Measurements from ENCODE around the gene TAF1B. TPM values are rescaled to one million over a fixed set of nuclear protein-coding genes. Genes with fewer than 3 reads are reported as not detected.

The TAF1B gene
- total RNA-seq, 1 experiment from 2014 or later: 29.9 TPM

- Histone ChIP-seq H4K20me1 (ENCODE audit: control insufficient read depth, insufficient read depth, insufficient read length) (no peaks in the 10 kb centered on the region), H2AK5ac (ENCODE audit: insufficient read length, low read length) (no peak overlapping the region), H3K9ac (ENCODE audit: extremely low read depth, insufficient read length, low read length) (no peak overlapping the region), H3K56ac (ENCODE audit: insufficient read length, low read depth, low read length) (no peak overlapping the region), H4K91ac (ENCODE audit: insufficient read length, low read depth, low read length) (no peak overlapping the region), H4K5ac (ENCODE audit: insufficient read length, low read depth, low read length) (no peak overlapping the region), H3K14ac (ENCODE audit: insufficient read depth, low read length) (no peak overlapping the region), H3K9me3 (ENCODE audit: control insufficient read depth, low read depth, low read length) (no peaks in the 10 kb centered on the region), H3K79me1 (ENCODE audit: insufficient read depth, low read depth, low read length, poor library complexity, severe bottlenecking) (no peaks in the 10 kb centered on the region), H3K23me2 (ENCODE audit: insufficient read length, low read depth, low read length, poor library complexity, severe bottlenecking) (no peaks in the 10 kb centered on the region), H3K23ac (ENCODE audit: insufficient read length, low read depth, low read length) (no peak overlapping the region), H3K4me2 (ENCODE audit: insufficient read depth, insufficient read length, low read length) (no peak overlapping the region), H3K4ac (ENCODE audit: low read depth, low read length) (no peak overlapping the region), H2AFZ (ENCODE audit: low read length) (no peak overlapping the region), H2BK120ac (ENCODE audit: low read depth, low read length, poor library complexity, severe bottlenecking) (no peak overlapping the region), H3T11ph (ENCODE audit: low read length) (no peak overlapping the region), H2BK15ac (ENCODE audit: low read depth, low read length) (no peak overlapping the region), H2BK20ac (ENCODE audit: low read depth, low read length, poor library complexity, severe bottlenecking) (no peak overlapping the region), H2BK12ac (ENCODE audit: insufficient read length, low read depth, low read length) (no peak overlapping the region), H3K18ac (ENCODE audit: insufficient read length, low read depth, low read length) (no peak overlapping the region), H3K4me1 (ENCODE audit: insufficient read depth, low read length) (no peaks in the 10 kb centered on the region), H3K27me3 (ENCODE audit: insufficient read depth, low read length) (no peaks in the 10 kb centered on the region), H2BK5ac (ENCODE audit: insufficient read length, low read length) (no peak overlapping the region), H3K27ac (ENCODE audit: insufficient read length, low read depth, low read length) (no peak overlapping the region), H4K8ac (replicated peaks; ENCODE audit: insufficient read length, low read depth, low read length) (no peak overlapping the region), H3K79me2 (ENCODE audit: insufficient read depth, low read length) (no peaks in the 10 kb centered on the region)
- H3K9me3 Mint-ChIP-seq: no peaks in the 10 kb centered on the region
- no peak for TF ChIP-seq CTCF (conservative IDR thresholded peaks at IDR 0.05)
- no peaks in the 10 kb centered on the region for H3K4me1 Mint-ChIP-seq
- no peak overlapping the region for H3K27ac Mint-ChIP-seq
- H3K4me3 Mint-ChIP-seq: no peak overlapping the region
- no CpG with 5 or more reads among the region's 7 CpGs for WGBS (ENCODE audit: extremely low coverage, insufficient read length, low lambda C conversion rate)
- no peak for DNase-seq
- H3K27me3 Mint-ChIP-seq (ENCODE audit: low read depth): no peaks in the 10 kb centered on the region
- H3K36me3 Mint-ChIP-seq (ENCODE audit: insufficient read depth in 1 of 3, low read depth in 3 of 3): no peaks in the 10 kb centered on the region; a peak in 1 of 7 replicates
These were observed 121.2 kb downstream of the TAF1B start for GRCh38 chr2:9964334-9964980.
